Gastrocnemius medialis (tissue), 4 donors: ENCODE measurements around the gene SST. TPM values are rescaled to one million over a fixed set of nuclear protein-coding genes. Genes with fewer than 3 reads are reported as not detected.
"Not testable (repeated sequence)": the region's sequence is repeated elsewhere in the genome, so short reads cannot be mapped to it uniquely, and the experiment has no call there.

ENCODE experiments used
- ATAC-seq, 2 donors: fragments of 150-250 bp; one replicate each; pipeline ENCODE4 v1.9.1; 2016
- DNase-seq, 2 donors: peaks; one replicate each; pipeline ENCODE4 v3.0.0-alpha.2; 2019
- H3K27ac ChIP-seq, 4 donors: fragments of 200-600 bp; sonication (generic); 1 replicate in 1 of 4; 2 replicates in 3 of 4; pipeline ENCODE4 v1.5.1; 2016 to 2018; ENCODE audit warnings: mild to moderate bottlenecking in 2 of 4, moderate library complexity in 1 of 4
- H3K27me3 ChIP-seq, 3 donors: fragments of 200-600 bp; sonication (generic) in 2 of 3; 1 replicate in 1 of 3; 2 replicates in 2 of 3; pipeline versions ENCODE4 v1.5.1 to v1.6.0; 2016 to 2019; ENCODE audit warnings: mild to moderate bottlenecking in 1 of 3, moderate library complexity in 1 of 3
- H3K36me3 ChIP-seq, 2 donors: fragments of 200-600 bp; sonication (generic) in 1 of 2; one replicate each; pipeline ENCODE4 v1.5.1; 2017 to 2018
- H3K4me1 ChIP-seq, 2 donors: fragments of 200-600 bp; sonication (generic) in 1 of 2; one replicate each; pipeline ENCODE4 v1.5.1; 2016 to 2017; ENCODE audit warnings: mild to moderate bottlenecking in 2 of 2
- H3K4me3 ChIP-seq, 4 donors: fragments of 200-600 bp; sonication (generic) in 3 of 4; 1 replicate in 1 of 4; 2 replicates in 3 of 4; pipeline ENCODE4 v1.5.1; 2016 to 2019; ENCODE audit warnings: mild to moderate bottlenecking in 2 of 4
- H3K9me3 ChIP-seq, 3 donors: fragments of 200-600 bp; sonication (generic) in 2 of 3; 1 replicate in 1 of 3; 2 replicates in 2 of 3; pipeline ENCODE4 v1.5.1; 2016 to 2019
- CTCF ChIP-seq, 5 experiments: fragments of 450-650 bp in 3 of 5; fragments of 200-600 bp in 2 of 5; sonication (generic) in 2 of 5; IDR thresholded peaks in 4 of 5; conservative IDR thresholded peaks in 1 of 5; 1 replicate in 4 of 5; 2 replicates in 1 of 5; pipeline ENCODE4 v1.5.1; 2016 to 2019; ENCODE audit warnings: antibody characterized with exemption in 5 of 5, mild to moderate bottlenecking in 3 of 5, moderate library complexity in 3 of 5
- POLR2A ChIP-seq, 2 donors: fragments of 450-650 bp; IDR thresholded peaks; one replicate each; pipeline ENCODE4 v1.6.1; 2017; ENCODE audit warnings: antibody characterized with exemption in 2 of 2, mild to moderate bottlenecking in 2 of 2, moderate library complexity in 2 of 2
- in situ Hi-C, 4 donors: fragments of 200-750 bp; cut with MboI; loops; one replicate each; pipeline versions ENCODE4 v1.15.0 to v1.8.0; 2017; ENCODE audit warnings: low sequenced_read_pairs in 4 of 4
- intact Hi-C: fragments of 100-400 bp; cut with DNase I; formaldehyde crosslinking; loops from one replicate; pipeline ENCODE4 v1.15.1; 2023; ENCODE audit warnings: low total_unique reads
- total RNA-seq, 4 donors: library from RNA; depleted of rRNA; stranded (reverse); fragments of >200 nt; gene quantifications; one replicate each; pipeline versions ENCODE4 v1.1.0 to v1.2.3, GENCODE V29; 2016

The SST gene
- total RNA-seq, 4 donors from 2014 or later, result not detected

- H3K27ac ChIP-seq, result no peak overlapping the region
These were observed 8.9 kb downstream of the SST start for GRCh38 chr3:187661267-187661666.

GRCh38 chr3:187651282-187651681 lies 18.9 kb downstream of the SST start:
- H3K4me3 ChIP-seq, result no peak overlapping the region
- no peaks in the 10 kb centered on the region for H3K4me1 ChIP-seq
- in situ Hi-C loops, result no loop called here
- intact Hi-C loops, result no loop called here
- H3K36me3 ChIP-seq, result no peaks in the 10 kb centered on the region
- no peak overlapping the region for H3K27ac ChIP-seq
- no peaks in the 10 kb centered on the region for H3K9me3 ChIP-seq
- DNase-seq (no peak), ATAC-seq (no peak)
- peaks cover 0 to 6% (median 0%) of the 10 kb centered on the region in 3 donors for H3K27me3 ChIP-seq
- TF ChIP-seq POLR2A (IDR thresholded peaks at IDR 0.05) (no peak), CTCF (IDR thresholded peaks at IDR 0.05 in 4 of 5, conservative IDR thresholded peaks at IDR 0.05 in 1 of 5) (no peak)

More at GRCh38 chr3:187661267-187661666, 8.9 kb downstream of the SST start:
- no peak for DNase-seq
- in situ Hi-C loops, result no loop called here
- H3K4me1 ChIP-seq, result no peaks in the 10 kb centered on the region
- no peak for TF ChIP-seq POLR2A (IDR thresholded peaks at IDR 0.05)
- no peak for TF ChIP-seq CTCF (IDR thresholded peaks at IDR 0.05 in 4 of 5, conservative IDR thresholded peaks at IDR 0.05 in 1 of 5)
- H3K36me3 ChIP-seq, result no peaks in the 10 kb centered on the region
- no peaks in the 10 kb centered on the region for H3K9me3 ChIP-seq
- no peak for ATAC-seq
- no peak overlapping the region for H3K4me3 ChIP-seq
- no peaks in the 10 kb centered on the region for H3K27me3 ChIP-seq
- intact Hi-C loops, result no loop called here

DNA sequence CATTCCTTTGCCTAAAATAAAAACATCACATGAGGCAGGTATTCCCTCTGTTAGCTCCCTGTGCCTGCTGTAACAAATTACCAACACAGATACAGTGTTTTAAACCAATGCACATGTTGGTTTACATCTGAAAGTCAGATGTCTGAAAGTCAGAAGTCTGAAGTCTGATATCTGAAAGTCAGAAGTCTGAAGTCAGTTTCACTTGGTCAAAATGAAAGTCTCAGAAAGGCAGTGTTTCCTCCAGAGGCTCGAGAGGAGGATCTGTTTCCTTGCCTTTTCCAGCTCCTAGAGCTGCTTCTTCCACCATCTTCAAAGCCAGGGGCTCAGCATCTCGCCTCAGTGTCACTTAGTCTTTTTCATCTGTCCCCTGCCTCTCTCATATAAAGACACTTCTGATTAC lies 22.0 kb downstream of the SST start:
- H3K36me3 ChIP-seq, result no peaks in the 10 kb centered on the region
- H3K4me3 ChIP-seq, result no peak overlapping the region
- peaks cover 0 to 1% (median 0%) of the 10 kb centered on the region in 3 donors for H3K27me3 ChIP-seq
- DNase-seq (no peak), ATAC-seq (no peak)
- H3K4me1 ChIP-seq, result no peaks in the 10 kb centered on the region
- intact Hi-C loops (no loop called here), in situ Hi-C loops (no loop called here)
- H3K27ac ChIP-seq, result no peak overlapping the region
- TF ChIP-seq POLR2A (IDR thresholded peaks at IDR 0.05) (no peak), CTCF (IDR thresholded peaks at IDR 0.05 in 4 of 5, conservative IDR thresholded peaks at IDR 0.05 in 1 of 5) (no peak)
- no peaks in the 10 kb centered on the region for H3K9me3 ChIP-seq

DNA sequence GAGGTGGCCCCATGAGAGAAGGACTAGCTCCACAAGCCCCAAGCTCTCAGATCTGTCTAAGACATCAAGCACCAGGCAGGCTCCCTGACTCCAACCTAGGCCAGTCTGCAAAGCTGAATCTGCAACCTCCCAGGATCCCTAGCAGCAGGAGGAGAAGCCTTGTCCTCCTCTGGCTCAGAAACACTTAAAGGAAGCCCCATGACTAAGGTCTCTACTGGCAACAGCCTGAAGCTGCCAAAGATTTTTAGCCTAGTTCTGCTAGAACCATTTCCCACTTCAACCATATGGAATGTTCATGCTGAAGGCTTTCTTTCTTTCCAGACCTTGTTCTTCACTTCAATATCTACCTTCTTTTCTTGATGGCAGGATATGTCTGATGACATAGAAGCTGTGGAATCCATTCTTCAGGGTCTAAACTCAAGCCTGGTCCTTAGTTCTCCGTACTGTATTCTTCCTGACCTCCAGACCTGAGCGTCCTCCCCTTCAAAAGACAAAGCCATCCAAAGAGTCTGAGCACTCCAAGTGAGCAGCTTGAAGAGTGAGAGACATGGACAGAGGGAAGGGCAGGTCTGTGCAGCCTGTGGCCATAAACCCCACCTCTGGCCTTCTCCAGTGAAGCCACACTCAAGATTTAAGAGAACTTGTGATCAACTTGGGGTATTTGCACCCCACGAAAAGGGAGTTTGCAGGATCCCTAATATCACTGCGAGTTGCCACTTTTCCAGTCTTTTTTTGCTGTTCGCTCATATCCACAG lies 23.1 kb downstream of the SST start:
- Histone ChIP-seq H3K9me3 (no peaks in the 10 kb centered on the region), H3K27ac (no peak overlapping the region), H3K36me3 (no peaks in the 10 kb centered on the region), H3K4me3 (no peak overlapping the region), H3K4me1 (no peaks in the 10 kb centered on the region), H3K27me3 (no peaks in the 10 kb centered on the region)
- in situ Hi-C loops (no loop called here), intact Hi-C loops (no loop called here)
- TF ChIP-seq CTCF (IDR thresholded peaks at IDR 0.05 in 4 of 5, conservative IDR thresholded peaks at IDR 0.05 in 1 of 5) (no peak), POLR2A (IDR thresholded peaks at IDR 0.05) (no peak)
- DNase-seq (no peak), ATAC-seq (no peak)

DNA sequence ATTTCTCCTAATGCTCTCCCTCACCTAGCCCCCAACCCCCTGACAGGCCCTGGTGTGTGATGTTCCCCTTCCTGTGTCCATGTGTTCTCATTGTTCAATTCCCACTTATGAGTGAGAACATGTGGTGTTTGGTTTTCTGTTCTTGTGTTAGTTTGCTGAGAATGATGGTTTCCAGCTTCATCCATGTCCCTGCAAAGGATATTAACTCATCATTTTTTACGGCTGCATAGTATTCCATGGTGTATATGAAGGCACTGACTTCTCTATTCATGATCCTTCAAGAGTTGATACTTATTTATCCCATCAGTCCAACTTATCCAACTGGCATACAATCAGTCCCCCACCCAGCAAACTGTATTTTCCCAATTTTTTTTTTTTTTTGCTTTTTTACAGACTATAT lies 24.8 kb downstream of the SST start:
- H3K36me3 ChIP-seq, H3K4me3 ChIP-seq, intact Hi-C loops, H3K4me1 ChIP-seq, ATAC-seq, H3K27ac ChIP-seq, H3K9me3 ChIP-seq, in situ Hi-C loops, H3K27me3 ChIP-seq, DNase-seq: not testable (repeated sequence)
